ENCODE measurements around the gene ATP2B1.

DNA sequence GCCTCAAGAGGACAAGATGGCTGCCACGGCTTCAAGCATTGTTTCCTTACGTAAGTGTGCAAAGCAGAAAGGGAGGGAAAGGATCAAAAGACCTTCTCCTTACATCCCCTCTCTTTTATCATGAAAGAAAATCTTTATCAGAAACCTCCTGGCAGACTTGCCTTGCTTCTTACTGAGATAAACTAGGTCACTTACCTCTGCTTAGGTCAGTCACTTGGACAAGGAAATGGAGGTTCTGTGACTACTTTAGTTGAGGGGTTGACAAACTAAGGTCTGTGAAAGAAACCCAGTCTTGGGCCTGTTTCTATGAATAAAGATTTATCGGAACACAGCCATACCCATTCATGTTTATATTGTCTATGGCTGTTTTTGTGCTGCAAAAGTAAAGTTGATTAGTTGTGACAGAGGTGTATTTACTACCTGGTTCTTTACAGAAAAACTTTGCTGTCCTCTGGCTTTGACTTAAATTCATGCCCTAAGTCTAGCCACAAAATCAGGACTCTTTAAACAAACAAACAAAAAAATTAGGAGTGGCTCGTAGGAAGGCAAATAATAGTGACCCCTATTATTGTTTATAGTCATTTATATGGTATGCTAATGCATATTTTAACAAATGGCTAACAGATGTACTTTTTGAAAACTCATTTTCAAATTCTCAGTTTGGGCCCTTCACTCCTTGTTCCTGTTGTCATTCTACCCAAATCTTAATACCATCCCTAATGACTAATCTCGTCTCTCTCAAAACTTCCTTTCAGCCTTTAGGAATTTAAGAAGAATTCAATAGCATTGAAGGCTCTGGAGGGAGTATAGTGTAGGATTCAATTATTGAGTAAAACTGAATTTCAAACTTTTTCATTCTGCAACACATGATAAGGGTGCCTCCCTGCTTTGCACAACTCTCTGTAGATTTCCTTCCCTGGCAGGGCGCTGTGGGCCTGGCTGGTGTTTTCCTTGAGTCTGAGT, 42.0 kb upstream of the ATP2B1 start:
- TF ChIP-seq, protein P1, sequence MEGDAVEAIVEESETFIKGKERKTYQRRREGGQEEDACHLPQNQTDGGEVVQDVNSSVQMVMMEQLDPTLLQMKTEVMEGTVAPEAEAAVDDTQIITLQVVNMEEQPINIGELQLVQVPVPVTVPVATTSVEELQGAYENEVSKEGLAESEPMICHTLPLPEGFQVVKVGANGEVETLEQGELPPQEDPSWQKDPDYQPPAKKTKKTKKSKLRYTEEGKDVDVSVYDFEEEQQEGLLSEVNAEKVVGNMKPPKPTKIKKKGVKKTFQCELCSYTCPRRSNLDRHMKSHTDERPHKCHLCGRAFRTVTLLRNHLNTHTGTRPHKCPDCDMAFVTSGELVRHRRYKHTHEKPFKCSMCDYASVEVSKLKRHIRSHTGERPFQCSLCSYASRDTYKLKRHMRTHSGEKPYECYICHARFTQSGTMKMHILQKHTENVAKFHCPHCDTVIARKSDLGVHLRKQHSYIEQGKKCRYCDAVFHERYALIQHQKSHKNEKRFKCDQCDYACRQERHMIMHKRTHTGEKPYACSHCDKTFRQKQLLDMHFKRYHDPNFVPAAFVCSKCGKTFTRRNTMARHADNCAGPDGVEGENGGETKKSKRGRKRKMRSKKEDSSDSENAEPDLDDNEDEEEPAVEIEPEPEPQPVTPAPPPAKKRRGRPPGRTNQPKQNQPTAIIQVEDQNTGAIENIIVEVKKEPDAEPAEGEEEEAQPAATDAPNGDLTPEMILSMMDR (IDR thresholded peaks at IDR 0.05) = no peak
- TF ChIP-seq ZFX (IDR thresholded peaks at IDR 0.05; ENCODE audit: borderline replicate concordance) = no peak
